ENCODE data around the gene MIER2.

The MIER2 gene

GRCh38 chr19:377801-378581, 33.4 kb upstream of the MIER2 start:
- DNase-seq = no peak

DNA sequence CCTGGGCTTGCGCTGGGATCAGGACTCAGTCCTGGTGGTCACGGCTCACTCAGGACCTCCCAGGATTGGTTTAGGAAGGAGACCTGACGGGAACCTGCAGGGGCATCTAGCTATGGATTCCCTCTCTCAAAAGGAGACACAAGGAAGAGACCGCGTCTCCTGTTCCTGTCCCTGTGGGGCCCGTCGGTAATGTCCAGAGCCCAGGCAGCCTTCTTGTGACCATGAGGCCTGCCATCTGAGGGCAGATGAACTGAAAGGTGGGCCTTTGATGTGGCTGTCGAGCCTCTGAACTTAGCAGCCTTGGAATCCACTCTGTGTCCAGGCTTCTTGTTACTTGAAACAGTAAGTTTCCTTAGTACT, 31.5 kb upstream of the MIER2 start:
- no peak for DNase-seq

DNA sequence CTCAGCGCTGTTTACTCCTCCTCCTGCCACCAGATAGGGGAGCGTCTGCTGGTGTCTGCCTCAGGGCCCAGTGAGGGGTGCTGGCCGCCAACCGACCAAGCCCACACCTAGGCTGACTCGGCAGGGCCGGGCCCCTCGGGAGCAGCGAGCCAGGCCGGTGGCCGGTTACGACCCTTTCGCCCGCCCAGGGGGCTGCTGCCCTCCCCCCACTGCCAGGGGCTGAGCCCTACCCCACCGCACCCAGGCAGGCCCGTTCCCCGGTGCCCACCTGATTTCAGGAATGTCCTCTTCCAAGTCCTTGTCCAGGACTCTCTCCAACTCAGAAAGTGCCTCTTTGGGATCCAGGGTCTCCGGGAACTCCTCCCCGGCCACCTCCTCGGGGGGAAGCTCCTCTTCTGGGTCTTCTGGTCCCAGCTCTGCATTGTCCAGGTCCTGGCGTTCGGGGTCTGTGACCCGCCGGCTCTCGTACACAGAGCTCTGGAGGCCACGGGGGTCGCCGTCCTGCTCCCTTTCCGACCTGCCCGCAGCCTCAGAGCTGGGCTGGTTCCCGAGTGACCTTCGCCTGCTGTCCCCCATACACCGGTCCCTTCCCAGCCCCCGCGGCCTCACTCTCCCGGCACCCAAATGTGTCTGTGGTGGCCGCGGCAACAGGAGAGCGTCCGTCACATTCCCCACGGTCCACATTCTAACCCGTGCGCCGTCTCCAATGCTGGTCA, 31.0 kb upstream of the MIER2 start:
- no peak for DNase-seq

- DNase-seq = no peak
Measured at GRCh38 chr19:374886-375235, 30.3 kb upstream of the MIER2 start.

- no peak for DNase-seq
Measured at GRCh38 chr19:374183-374885, 29.7 kb upstream of the MIER2 start.

- no peak for DNase-seq
Measured at GRCh38 chr19:373391-374182, 29.0 kb upstream of the MIER2 start.

DNA sequence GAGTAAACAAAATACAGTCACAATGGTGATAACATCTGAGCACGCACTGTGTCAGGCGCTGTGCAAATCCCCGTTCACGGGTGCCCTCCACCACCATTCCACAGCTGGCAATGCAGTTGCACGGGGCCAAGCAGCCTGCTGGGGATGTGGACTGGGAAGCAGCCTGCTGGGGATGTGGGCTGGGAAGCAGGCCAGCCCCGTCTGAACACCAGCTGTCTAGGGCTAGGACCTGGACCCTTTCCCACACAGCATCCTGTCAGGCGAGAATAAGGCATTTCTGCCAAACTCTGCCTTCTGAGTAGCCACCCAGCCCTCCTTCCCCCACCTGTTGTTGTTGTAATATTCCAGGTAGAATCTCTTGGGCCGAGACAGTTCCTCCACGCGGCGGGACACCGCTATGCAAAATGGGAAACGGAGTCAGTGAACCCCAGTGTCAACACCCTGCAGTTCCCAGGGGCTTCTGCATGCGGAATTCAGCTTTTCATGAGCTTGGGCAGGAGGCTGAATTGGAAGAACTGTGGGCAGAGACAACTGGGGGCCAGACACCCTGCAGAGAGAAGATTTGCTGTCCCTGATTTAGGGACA, 27.8 kb upstream of the MIER2 start:
- DNase-seq = no peak

DNA sequence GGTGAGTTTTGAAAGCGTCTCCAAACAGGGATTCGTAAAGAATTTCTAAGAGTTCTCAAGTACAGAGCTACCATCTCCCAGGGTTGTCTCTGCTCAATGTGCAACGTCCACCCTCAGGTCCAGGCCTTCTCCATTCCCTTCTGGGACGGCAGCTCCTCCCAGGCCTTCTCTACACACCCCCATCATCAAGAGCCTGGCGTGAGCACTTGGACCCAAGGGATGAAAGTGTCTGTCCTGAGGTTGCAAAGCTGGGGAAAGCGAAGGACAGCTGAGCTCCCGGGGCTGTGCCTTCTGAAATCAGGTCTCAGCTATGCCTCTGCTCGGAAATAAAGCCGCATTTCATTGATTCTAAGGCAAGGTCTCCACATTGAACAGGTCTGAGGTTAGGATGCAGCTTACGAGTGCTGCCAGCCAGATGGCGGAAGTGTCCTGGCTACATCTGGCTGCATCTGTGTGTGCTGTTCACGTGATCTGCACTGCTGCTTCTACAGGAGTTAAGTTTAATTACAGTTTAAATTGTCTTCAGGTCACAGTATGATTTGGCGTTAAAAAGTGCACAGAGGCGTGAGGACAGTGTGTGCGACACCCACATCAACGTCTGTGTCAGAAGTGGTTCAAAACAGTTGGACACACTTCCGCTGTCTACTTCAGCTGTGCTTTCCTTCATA, 27.0 kb upstream of the MIER2 start:
- no peak for DNase-seq

DNA sequence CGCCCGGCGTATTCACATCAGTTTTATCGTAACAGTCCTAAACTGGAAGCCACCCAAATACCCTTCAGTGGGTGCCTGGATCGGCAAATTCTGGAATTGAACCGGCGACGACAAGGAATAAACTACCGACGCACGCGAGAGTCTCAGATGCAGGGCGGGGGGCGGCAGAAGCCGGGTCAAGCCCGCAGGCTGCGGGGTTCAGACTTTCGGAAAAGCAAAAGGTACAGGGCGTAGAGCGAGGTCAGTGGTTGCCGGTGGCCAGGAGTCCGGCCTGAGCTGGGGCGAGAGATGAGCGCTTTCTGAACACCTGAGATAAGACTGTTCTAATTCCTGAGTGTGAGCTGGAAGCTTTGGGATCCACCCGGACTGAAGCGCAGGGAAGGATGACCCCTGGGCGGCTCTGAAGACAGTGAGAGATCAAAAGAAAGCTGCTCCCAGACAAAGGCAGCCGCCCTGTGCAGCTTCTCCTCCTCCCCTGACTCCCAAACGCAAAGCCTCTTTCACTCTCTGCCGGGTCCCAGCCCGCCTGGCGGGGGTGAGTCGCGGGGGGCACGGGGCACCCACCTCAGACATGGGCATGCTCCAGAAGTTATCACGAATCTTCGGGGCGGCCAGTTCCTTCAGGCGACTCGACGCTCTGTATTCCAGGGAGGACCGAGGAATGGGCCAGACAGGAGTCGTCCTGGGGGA, 26.2 kb upstream of the MIER2 start:
- no peak for DNase-seq

GRCh38 chr19:369876-370275, 25.3 kb upstream of the MIER2 start:
- no peak for DNase-seq

GRCh38 chr19:369256-369655, 24.7 kb upstream of the MIER2 start:
- DNase-seq = no peak

GRCh38 chr19:368630-369024, 24.0 kb upstream of the MIER2 start:
- DNase-seq = no peak

DNA sequence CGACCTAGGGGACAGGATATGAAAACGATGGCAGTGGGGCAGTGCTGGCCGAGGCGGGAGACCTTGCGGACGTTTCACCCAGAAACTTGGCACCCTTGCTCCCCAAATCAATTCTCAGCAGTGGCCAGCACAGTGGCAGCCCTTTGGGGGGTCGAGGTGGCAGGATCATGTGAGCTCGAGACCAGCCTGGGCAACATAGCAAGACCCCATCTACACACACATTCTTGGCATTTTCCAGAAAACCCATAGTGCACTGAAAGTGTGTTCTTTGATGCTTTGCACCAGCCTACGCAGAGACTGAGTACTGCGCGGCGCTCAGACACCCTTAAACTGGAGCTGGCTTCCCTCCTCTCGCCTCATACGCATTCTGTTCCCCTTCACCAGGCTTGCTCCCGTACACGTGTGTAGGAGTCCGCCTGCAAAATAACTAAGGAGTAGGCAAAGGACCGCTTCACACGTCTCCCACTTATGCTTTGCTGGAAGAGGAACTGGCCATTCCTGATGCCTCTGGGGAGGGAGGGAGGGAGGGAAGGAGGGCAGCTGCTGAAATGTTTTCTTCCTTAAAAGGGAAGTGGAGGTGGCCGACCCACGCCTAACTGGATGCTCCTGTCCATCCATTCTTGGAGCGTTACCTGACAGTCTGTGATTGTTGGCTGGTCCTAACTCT, 23.5 kb upstream of the MIER2 start:
- no peak for DNase-seq

DNA sequence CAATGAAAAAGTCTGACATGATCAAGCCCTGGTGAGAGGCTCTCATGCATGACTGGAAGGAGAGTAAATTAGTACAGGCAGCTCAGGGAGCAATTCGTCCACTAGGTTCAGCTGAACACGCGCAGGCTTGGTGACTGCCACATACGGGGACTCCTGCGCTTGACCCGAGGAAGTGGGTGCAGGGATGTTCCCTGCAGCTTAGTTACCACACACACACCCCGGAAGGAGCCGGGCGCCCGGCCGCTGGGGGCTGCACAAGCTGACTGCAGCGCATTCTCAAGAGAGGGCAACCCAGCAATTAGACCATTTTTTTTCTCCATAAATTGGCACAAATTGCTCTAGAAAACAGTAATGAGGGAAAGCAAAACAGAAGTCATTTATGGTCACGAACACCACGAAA, 23.0 kb upstream of the MIER2 start:
- no peak for DNase-seq

- no peak for DNase-seq
Measured at GRCh38 chr19:366951-367350, 22.4 kb upstream of the MIER2 start.

DNA sequence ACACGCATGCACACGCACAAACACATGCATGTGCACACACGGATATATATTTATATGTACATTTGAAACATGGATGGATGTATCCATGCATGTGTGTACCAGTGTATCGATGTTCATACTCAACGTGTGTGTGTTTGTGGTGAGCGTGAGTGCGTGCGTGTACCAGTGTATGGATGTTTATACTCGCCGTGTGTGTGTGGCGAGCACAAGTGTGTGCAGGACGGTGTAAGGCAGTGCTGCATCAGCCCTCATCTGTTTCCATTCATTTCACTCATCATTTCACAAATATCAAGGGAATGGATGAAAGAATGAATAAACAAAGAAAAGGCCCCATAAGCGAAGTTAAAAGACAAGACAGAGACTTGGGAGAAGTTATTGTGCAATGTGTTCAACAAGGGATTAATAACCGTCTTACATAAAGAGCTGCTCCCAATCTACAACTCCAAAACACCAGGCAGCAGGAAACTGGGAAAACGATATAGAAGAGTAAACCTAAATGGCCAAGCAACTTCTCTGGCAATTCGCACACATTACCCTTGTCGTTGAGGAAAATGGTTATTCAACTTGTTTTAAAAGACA, 21.7 kb upstream of the MIER2 start:
- DNase-seq = no peak

DNA sequence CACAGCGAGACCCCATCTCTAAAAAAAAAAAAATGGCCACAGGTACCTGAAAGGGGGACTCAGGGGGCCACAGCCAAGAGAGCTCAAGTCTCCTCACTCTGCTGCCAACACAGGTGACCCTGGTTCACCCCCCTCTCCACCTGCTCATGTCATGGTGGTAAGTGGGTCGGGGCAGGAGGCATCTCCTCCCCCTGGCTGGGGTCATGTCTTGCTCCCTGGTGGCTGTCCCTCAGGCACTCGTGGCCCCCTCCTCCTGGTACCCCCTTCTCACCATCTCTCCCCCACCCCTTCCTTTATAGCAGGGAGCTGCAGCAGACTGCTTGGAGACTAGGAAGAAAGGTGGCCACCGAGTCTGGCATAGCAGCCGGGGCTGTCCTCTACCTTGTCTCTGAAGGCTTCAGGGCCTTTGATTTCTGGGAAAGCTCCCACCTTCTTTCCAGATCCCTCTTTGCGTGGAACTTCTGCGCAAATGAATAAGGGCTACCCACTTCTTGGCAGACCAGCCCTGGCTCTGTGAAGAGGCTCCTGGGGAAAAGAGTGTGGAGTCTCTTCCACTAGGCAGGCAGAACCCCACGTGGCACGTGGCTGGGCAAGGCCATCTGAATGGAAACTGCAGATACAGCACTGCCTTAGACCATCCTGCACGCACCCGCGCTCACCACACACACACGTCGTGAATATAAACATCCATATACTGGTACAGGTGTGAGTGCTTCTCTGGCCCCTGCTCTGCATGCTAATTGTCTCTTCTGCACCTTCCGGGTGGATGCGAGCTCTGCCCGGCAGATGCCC, 20.1 kb upstream of the MIER2 start:
- no peak for DNase-seq

GRCh38 chr19:362683-363082, 18.1 kb upstream of the MIER2 start:
- DNase-seq = no peak

- DNase-seq = no peak
Measured at GRCh38 chr19:362154-362553, 17.6 kb upstream of the MIER2 start.

DNA sequence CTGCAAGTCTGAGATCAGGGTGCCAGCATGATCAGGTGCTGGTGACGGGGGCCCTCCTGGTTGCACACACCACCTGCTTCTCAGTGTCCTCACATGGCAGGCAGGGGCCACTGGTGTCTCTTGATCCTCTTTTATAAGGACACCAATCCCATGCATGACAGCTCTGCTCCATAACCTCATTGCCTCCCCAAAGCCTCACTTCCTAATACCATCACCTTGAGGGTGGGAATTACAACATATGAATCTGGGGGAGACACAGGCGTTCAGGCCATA, 15.0 kb upstream of the MIER2 start:
- DNase-seq = no peak
